SIG-M5 treated with dmso at 0.1 percent for 504 hours (cell line): Measurements from ENCODE around the gene TMEM174.
"Not testable (repeated sequence)": the region's sequence is repeated elsewhere in the genome, so short reads cannot be mapped to it uniquely, and the experiment has no call there.

Experiments used
- DNase-seq: peaks from one replicate; lab custom pipeline; 2025; ENCODE audit not compliant: unreplicated experiment; lab: John Stamatoyannopoulos, UW

TMEM174 gene

GRCh38 chr5:73188764-73189531, 16.0 kb downstream of the TMEM174 start:
- DNase-seq, result no peak

GRCh38 chr5:73189871-73190376, 16.9 kb downstream of the TMEM174 start:
- DNase-seq, result no peak

GRCh38 chr5:73192370-73192769, 19.4 kb downstream of the TMEM174 start:
- DNase-seq, result no peak

GRCh38 chr5:73193592-73193991, 20.6 kb downstream of the TMEM174 start:
- DNase-seq, result no peak

- DNase-seq, result no peak
These were observed 23.2 kb downstream of the TMEM174 start for GRCh38 chr5:73196201-73196600.

- DNase-seq, result no peak
These were observed 24.8 kb downstream of the TMEM174 start for GRCh38 chr5:73197637-73198257.

- peak; percentile 43 for DNase-seq
These were observed 26.0 kb downstream of the TMEM174 start for GRCh38 chr5:73198833-73199592.

- no peak for DNase-seq
These were observed 26.7 kb downstream of the TMEM174 start for GRCh38 chr5:73199671-73200070.

GRCh38 chr5:73201547-73202513, 28.8 kb downstream of the TMEM174 start:
- DNase-seq, result peak; percentile 67

GRCh38 chr5:73204332-73204731, 31.3 kb downstream of the TMEM174 start:
- no peak for DNase-seq

GRCh38 chr5:73204733-73205132, 31.7 kb downstream of the TMEM174 start:
- no peak for DNase-seq

GRCh38 chr5:73205305-73205704, 32.3 kb downstream of the TMEM174 start:
- DNase-seq, result no peak

GRCh38 chr5:73207239-73207638, 34.2 kb downstream of the TMEM174 start:
- not testable (repeated sequence) for DNase-seq

GRCh38 chr5:73209075-73209474, 36.1 kb downstream of the TMEM174 start:
- DNase-seq, result not testable (repeated sequence)

GRCh38 chr5:73212693-73213092, 39.7 kb downstream of the TMEM174 start:
- not testable (repeated sequence) for DNase-seq

GRCh38 chr5:73213566-73213998, 40.6 kb downstream of the TMEM174 start:
- DNase-seq, result no peak

GRCh38 chr5:73214306-73214705, 41.3 kb downstream of the TMEM174 start:
- DNase-seq, result no peak

- no peak for DNase-seq
These were observed 42.0 kb downstream of the TMEM174 start for GRCh38 chr5:73214996-73215395.

- no peak for DNase-seq
These were observed 42.5 kb downstream of the TMEM174 start for GRCh38 chr5:73215531-73215890.

- peak; percentile 52 for DNase-seq
These were observed 43.1 kb downstream of the TMEM174 start for GRCh38 chr5:73215891-73216610.
